T-helper 22 cell (primary cell): ENCODE measurements around the gene MDM2.
"Not testable (repeated sequence)": the region's sequence is repeated elsewhere in the genome, so short reads cannot be mapped to it uniquely, and the experiment has no call there.

ENCODE experiments used
- DNase-seq: peaks from one replicate; pipeline ENCODE4 v3.0.0-alpha.2; 2020; ENCODE audit warnings: low read depth

MDM2 gene

GRCh38 chr12:68806488-68807237 is 1.3 kb upstream of the MDM2 start:
- no peak for DNase-seq

DNA sequence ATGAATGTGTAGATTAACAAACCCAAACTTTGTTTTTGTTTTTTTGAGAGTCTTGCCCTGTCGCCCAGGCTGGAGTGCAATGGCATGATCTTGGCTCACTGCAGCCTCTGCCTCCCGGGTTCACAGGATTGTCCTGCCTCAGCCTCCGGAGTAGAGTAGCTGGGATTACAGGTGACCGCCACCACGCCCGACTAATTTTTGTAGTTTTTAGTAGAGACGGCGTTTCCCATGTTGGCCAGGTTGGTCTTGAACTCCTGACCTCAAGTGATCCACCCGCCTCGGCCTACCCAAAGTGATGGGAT is 752 bp upstream of the MDM2 start:
- DNase-seq, result not testable (repeated sequence)

- DNase-seq, result peak; percentile 25
Observed at GRCh38 chr12:68808388-68809189, 612 bp downstream of the MDM2 start.

DNA sequence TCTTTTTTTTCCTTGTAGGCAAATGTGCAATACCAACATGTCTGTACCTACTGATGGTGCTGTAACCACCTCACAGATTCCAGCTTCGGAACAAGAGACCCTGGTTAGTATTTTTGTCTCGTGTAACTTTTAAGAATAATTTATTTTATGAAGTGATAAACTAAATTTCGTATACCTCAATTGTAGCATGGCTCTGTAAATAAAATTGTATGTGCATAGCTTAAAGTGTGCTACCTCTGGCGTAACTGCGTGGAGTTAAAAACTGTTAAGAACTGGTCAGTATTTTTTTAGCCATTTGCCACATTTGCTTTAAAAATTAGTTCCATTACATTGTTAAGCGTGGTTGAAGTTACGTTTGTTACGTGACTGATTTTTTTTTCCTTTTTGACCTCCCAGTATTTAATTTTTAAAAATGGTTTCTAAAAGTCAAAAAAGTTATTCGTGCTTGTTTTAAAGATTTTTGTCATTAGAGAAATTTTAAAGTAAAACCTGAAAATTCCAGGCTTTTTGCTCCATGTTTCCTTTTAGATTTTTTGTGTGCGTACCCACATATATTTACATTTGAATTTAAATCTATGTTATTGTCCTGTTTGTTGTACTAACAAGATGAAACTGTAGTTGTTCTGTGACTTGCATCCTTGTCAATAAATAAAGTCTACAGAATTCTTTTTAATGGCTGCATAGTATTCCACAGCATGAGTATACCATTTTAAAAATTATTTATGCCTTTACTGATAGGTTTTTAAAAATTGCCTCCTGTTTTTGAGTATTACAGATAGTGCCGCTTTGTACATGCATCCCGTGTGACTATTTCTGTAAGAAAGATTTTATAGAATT is 1.4 kb downstream of the MDM2 start:
- no peak for DNase-seq

DNA sequence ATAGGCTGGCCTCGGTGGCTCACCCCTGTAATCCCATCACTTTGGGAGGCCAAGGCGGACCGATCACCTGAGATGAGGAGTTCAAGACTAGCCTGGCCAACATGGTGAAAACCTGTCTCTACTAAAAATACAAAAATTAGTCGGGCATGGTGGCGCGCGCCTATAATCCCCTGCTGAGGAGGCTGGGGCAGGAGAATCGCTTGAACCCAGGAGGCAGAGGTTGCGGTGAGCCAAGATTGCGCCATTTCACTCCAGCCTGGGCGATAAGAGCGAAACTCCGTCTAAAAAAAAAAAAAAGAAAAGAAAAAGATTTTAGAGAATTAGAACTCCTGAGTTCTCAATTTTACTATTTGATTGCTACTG is 2.0 kb downstream of the MDM2 start:
- DNase-seq, result not testable (repeated sequence)

- not testable (repeated sequence) for DNase-seq
Observed at GRCh38 chr12:68811573-68811972, 3.6 kb downstream of the MDM2 start.

- no peak for DNase-seq
Observed at GRCh38 chr12:68812553-68813241, 4.7 kb downstream of the MDM2 start.

DNA sequence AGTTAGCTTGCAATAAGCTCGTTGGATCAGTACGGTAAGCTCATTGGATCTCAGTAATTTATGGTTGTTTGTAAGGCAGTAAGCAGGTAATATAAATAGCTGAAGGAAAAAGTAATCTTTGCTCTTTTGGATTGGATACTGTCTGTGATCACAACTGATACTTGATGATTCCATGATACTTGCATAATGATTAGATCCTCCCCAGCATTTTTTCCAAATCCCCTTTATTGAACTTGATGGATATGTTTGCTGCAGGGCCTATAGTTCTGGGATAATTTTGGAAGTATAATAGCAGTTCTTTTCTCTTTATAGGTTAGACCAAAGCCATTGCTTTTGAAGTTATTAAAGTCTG is 5.2 kb downstream of the MDM2 start:
- DNase-seq, result no peak

GRCh38 chr12:68814490-68815231 is 6.7 kb downstream of the MDM2 start:
- DNase-seq, result no peak

- DNase-seq, result no peak
Observed at GRCh38 chr12:68815232-68815927, 7.4 kb downstream of the MDM2 start.

GRCh38 chr12:68815928-68816800 is 8.2 kb downstream of the MDM2 start:
- DNase-seq, result no peak

GRCh38 chr12:68819481-68819880 is 11.5 kb downstream of the MDM2 start:
- not testable (repeated sequence) for DNase-seq

- no peak for DNase-seq
Observed at GRCh38 chr12:68821357-68822188, 13.6 kb downstream of the MDM2 start.

GRCh38 chr12:68823696-68824095 is 15.7 kb downstream of the MDM2 start:
- DNase-seq, result no peak

DNA sequence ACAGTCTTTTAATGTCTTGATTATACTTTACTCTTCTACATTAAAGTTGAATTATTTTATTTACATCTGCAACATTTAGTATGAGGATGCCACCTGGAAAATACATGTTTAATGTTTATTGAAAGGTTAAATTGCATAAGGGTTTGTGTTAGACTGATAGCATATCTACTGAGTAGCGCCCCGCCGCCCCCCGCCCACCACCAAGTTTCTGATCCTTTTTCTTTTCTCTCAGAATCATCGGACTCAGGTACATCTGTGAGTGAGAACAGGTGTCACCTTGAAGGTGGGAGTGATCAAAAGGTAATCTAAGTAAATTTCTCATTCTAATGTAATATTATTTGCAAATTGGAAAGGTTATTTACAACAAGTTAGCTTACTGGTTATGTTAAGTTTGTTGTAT is 16.2 kb downstream of the MDM2 start:
- DNase-seq, result no peak

- DNase-seq, result no peak
Observed at GRCh38 chr12:68824597-68825250, 16.7 kb downstream of the MDM2 start.

DNA sequence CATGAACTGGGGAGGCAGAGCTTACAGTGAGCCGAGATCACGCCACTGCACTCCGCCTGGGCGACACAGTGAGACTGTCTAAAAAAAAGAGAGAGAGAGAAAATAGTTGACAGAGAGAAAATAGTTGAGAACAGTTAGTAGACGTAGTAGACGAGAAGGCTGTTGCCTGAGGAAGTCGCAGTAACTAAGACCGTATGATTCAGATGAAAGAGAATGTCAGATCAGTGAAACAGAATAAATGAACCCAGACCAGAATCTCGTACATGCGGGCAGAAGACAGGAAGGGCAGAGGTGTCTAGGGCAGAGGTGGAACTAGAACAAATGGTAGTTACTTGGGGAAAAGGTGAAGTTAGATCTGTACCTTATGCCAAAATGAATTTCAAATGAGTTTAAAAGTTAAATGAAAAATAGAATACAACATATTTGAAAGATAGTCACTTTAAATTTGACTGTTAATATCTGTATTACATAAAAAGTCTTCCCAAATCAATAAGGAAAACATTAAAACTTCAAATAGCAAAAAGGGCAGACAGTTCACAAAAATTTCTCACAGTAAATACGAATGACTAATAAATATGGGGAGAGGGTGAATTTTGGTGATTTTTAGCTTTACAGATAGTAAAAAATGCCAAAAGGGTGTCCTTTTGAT is 17.7 kb downstream of the MDM2 start:
- no peak for DNase-seq
